Thyroid gland (tissue), 4 donors: ENCODE data around the gene KIF20B. TPM values are rescaled to one million over a fixed set of nuclear protein-coding genes. Genes with fewer than 3 reads are reported as not detected.

Experiments
- DNase-seq, 2 donors: peaks; one replicate each; pipeline ENCODE4 v3.0.0-alpha.2; 2019
- H3K27ac ChIP-seq, 3 donors: fragments of 200-600 bp; sonication (generic); 1 replicate in 2 of 3; 2 replicates in 1 of 3; pipeline ENCODE4 v1.5.1; 2016 to 2019; ENCODE audit warnings: mild to moderate bottlenecking in 1 of 3, moderate library complexity in 1 of 3
- H3K27me3 ChIP-seq: fragments of 200-600 bp; sonication (generic); one replicate; pipeline ENCODE4 v1.5.1; 2019
- H3K36me3 ChIP-seq, 2 donors: fragments of 200-600 bp; sonication (generic); one replicate each; pipeline ENCODE4 v1.5.1; 2016 to 2019
- H3K4me1 ChIP-seq, 2 donors: fragments of 200-600 bp; sonication (generic); one replicate each; pipeline ENCODE4 v1.5.1; 2017 to 2019
- H3K4me3 ChIP-seq, 3 donors: fragments of 200-600 bp; sonication (generic); replicated peaks in 1 of 3; 1 replicate in 2 of 3; 2 replicates in 1 of 3; pipeline ENCODE4 v1.5.1; 2016; ENCODE audit warnings: mild to moderate bottlenecking in 1 of 3
- H3K9me3 ChIP-seq: fragments of 200-600 bp; sonication (generic); one replicate; pipeline ENCODE4 v1.5.1; 2017
- CTCF ChIP-seq, 6 experiments: fragments of 200-600 bp in 3 of 6; fragments of 450-650 bp in 3 of 6; sonication (generic) in 3 of 6; IDR thresholded peaks; one replicate each; pipeline ENCODE4 v1.5.1; 2016 to 2019; ENCODE audit warnings: antibody characterized with exemption in 6 of 6, mild to moderate bottlenecking in 2 of 6, inconsistent platforms in 1 of 6, moderate library complexity in 1 of 6
- POLR2A ChIP-seq, 2 donors: fragments of 450-650 bp; IDR thresholded peaks; one replicate each; pipeline ENCODE4 v1.6.1; 2017; ENCODE audit warnings: antibody characterized with exemption in 2 of 2, mild to moderate bottlenecking in 2 of 2, moderate library complexity in 1 of 2
- WGBS, 2 donors: methylation state at CpG; one replicate each; pipeline ENCODE4 v1.1.5; 2017; 5-methylcytosine and 5-hydroxymethylcytosine counted together
- intact Hi-C: fragments of 100-400 bp; cut with DNase I; formaldehyde crosslinking; loops from one replicate; pipeline ENCODE4 v1.15.1; 2023
- total RNA-seq, 4 donors: library from RNA; depleted of rRNA; stranded (reverse); fragments of >200 nt; gene quantifications; one replicate each; pipeline ENCODE4 v1.2.3, GENCODE V29; 2016

The KIF20B gene
- 1 to 10 TPM; 3.8 to 6.2 (median 4.5) TPM for total RNA-seq

- peak within 1 kb of the TSS; percentile 55 to 92 (median 85) for H3K27ac ChIP-seq
- peak in 5 of 6 experiments; percentile 12 to 83 (median 53) for TF ChIP-seq CTCF (IDR thresholded peaks at IDR 0.05)
- TF ChIP-seq POLR2A (IDR thresholded peaks at IDR 0.05) = peak in 1 of 2 donors; percentile 97
- H3K9me3 ChIP-seq = no peaks in the 10 kb centered on the region
- WGBS, 2 donors = 1% methylated on average over 30 to 32 of the region's 48 CpGs
- H3K4me3 ChIP-seq = peak within 1 kb of the TSS; percentile 16 to 62 (median 58)
- peak; percentile 96 to 97 for DNase-seq
- no peaks in the 10 kb centered on the region for H3K36me3 ChIP-seq
- H3K4me1 ChIP-seq = peaks cover 16 to 23% of the 10 kb centered on the region in 2 donors
- intact Hi-C loops = loop anchor here (5.0 kb wide), 1 partner anchor 274 kb away; no protein-coding TSS in a partner anchor
- no peaks in the 10 kb centered on the region for H3K27me3 ChIP-seq
Measured at GRCh38 chr10:89701242-89702120, at the start of gene KIF20B. KIF20B (plus strand) TSS chr10:89701590; CDS start chr10:89705295, 3,705 bp downstream.

- 83 to 90% methylated on average over 3 of the region's 3 CpGs for WGBS, 2 donors
- H3K27ac ChIP-seq = no peak overlapping the region
- H3K4me3 ChIP-seq = no peak overlapping the region
- no peak for DNase-seq
- no peaks in the 10 kb centered on the region for H3K9me3 ChIP-seq
- H3K27me3 ChIP-seq = no peaks in the 10 kb centered on the region
- intact Hi-C loops = no loop called here
- H3K4me1 ChIP-seq = peaks cover 0 to 8% of the 10 kb centered on the region in 2 donors
- TF ChIP-seq CTCF (IDR thresholded peaks at IDR 0.05) (no peak), POLR2A (IDR thresholded peaks at IDR 0.05) (no peak)
- H3K36me3 ChIP-seq = no peaks in the 10 kb centered on the region
Measured at GRCh38 chr10:89651916-89652573, 49.3 kb upstream of the KIF20B start.

GRCh38 chr10:89652806-89653370, 48.5 kb upstream of the KIF20B start:
- 96 to 98% methylated on average over 3 of the region's 3 CpGs for WGBS, 2 donors
- no peaks in the 10 kb centered on the region for H3K36me3 ChIP-seq
- no peaks in the 10 kb centered on the region for H3K27me3 ChIP-seq
- peaks cover 0 to 8% of the 10 kb centered on the region in 2 donors for H3K4me1 ChIP-seq
- no peak overlapping the region for H3K4me3 ChIP-seq
- intact Hi-C loops = no loop called here
- no peaks in the 10 kb centered on the region for H3K9me3 ChIP-seq
- no peak overlapping the region for H3K27ac ChIP-seq
- TF ChIP-seq CTCF (IDR thresholded peaks at IDR 0.05) (no peak), POLR2A (IDR thresholded peaks at IDR 0.05) (no peak)
- DNase-seq = no peak

GRCh38 chr10:89653410-89653869, 48.0 kb upstream of the KIF20B start:
- 79 to 86% methylated on average over 6 of the region's 6 CpGs for WGBS, 2 donors
- Histone ChIP-seq H3K36me3 (no peaks in the 10 kb centered on the region), H3K27ac (no peak overlapping the region), H3K4me1 (peaks cover 0 to 8% of the 10 kb centered on the region in 2 donors), H3K4me3 (no peak overlapping the region), H3K9me3 (no peaks in the 10 kb centered on the region), H3K27me3 (no peaks in the 10 kb centered on the region)
- no peak for DNase-seq
- intact Hi-C loops = no loop called here
- TF ChIP-seq CTCF (IDR thresholded peaks at IDR 0.05) (no peak), POLR2A (IDR thresholded peaks at IDR 0.05) (no peak)
